Stimulated activated effector memory CD8-positive, alpha-beta T cell treated with anti-CD3 and anti-CD28 coated beads, Interleukin-12 subunit alpha, Interleukin-12 subunit beta, amount 100 ng/mL, for 72 hours (primary cell): ENCODE measurements around the gene POLH.
A peak's percentile ranks its signal among the peaks of the same experiment; 100 is the strongest.
"Not testable (repeated sequence)": the region's sequence is repeated elsewhere in the genome, so short reads cannot be mapped to it uniquely, and the experiment has no call there.

Experiments used
- ATAC-seq: fragments of 150-1000 bp; cut with Tn5 transposase; 2 replicates; pipeline ENCODE4 v1.10.0; 2021
- DNase-seq, 2 donors: peaks; one replicate each; pipeline ENCODE4 v3.0.0; 2021 to 2022; ENCODE audit warnings: low spot score in 2 of 2
- H3K27ac Mint-ChIP-seq: one replicate; pipeline ENCODE4 v1.8.0; 2022; ENCODE audit warnings: mild to moderate bottlenecking, mixed read lengths
- H3K36me3 Mint-ChIP-seq: one replicate; pipeline ENCODE4 v1.8.0; 2022; ENCODE audit warnings: mild to moderate bottlenecking, mixed read lengths
- H3K4me1 Mint-ChIP-seq: one replicate; pipeline ENCODE4 v1.8.0; 2022; ENCODE audit warnings: mixed read lengths
- H3K4me3 Mint-ChIP-seq: one replicate; pipeline ENCODE4 v1.8.0; 2022; ENCODE audit warnings: mild to moderate bottlenecking, mixed read lengths
- H3K9me3 Mint-ChIP-seq: one replicate; pipeline ENCODE4 v1.8.0; 2022; ENCODE audit warnings: mixed read lengths

POLH gene

GRCh38 chr6:43582911-43583310 is 6.9 kb downstream of the POLH start:
- no peak overlapping the region for H3K27ac Mint-ChIP-seq
- no peak for DNase-seq
- H3K4me1 Mint-ChIP-seq, result peaks cover 36% of the 10 kb centered on the region
- peaks cover 74% of the 10 kb centered on the region for H3K36me3 Mint-ChIP-seq
- no peak overlapping the region for H3K4me3 Mint-ChIP-seq
- H3K9me3 Mint-ChIP-seq, result no peaks in the 10 kb centered on the region
- no peak for ATAC-seq

GRCh38 chr6:43584892-43585570 is 9.0 kb downstream of the POLH start:
- ATAC-seq (peak; percentile 77), DNase-seq (no peak)
- peaks cover 79% of the 10 kb centered on the region for H3K36me3 Mint-ChIP-seq
- H3K4me3 Mint-ChIP-seq, result no peak overlapping the region
- H3K4me1 Mint-ChIP-seq, result peaks cover 21% of the 10 kb centered on the region
- H3K27ac Mint-ChIP-seq, result peak overlapping the region; percentile 56
- H3K9me3 Mint-ChIP-seq, result no peaks in the 10 kb centered on the region

- DNase-seq (no peak), ATAC-seq (no peak)
- H3K9me3 Mint-ChIP-seq, result no peaks in the 10 kb centered on the region
- H3K36me3 Mint-ChIP-seq, result peaks cover 98% of the 10 kb centered on the region
- H3K27ac Mint-ChIP-seq, result no peak overlapping the region
- peaks cover 21% of the 10 kb centered on the region for H3K4me1 Mint-ChIP-seq
- no peak overlapping the region for H3K4me3 Mint-ChIP-seq
These were observed 12.2 kb downstream of the POLH start for GRCh38 chr6:43588194-43588593.

- not testable (repeated sequence) for H3K4me1 Mint-ChIP-seq, H3K4me3 Mint-ChIP-seq, DNase-seq, H3K9me3 Mint-ChIP-seq, ATAC-seq, H3K27ac Mint-ChIP-seq
- H3K36me3 Mint-ChIP-seq, result peaks cover 98% of the 10 kb centered on the region
These were observed 13.6 kb downstream of the POLH start for GRCh38 chr6:43589564-43589963.

DNA sequence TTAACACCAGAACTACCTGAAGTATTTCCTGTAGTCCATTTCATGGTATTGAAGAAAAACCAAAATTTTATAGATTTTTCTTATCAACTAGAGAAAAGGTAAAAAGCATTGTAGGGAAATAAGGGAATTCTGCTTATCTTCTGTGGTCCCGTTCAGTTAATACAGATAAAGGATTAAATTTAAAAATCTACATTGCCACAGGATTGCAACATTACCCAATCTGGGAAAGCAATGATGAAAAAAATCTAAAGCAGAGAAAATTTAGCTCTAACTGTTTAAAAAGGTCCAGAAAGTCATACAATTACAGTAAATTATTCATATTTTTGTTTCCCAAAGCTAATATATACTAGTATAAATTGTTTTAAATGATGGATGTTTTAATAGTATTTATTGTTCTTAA is 18.0 kb downstream of the POLH start:
- Mint-ChIP-seq H3K36me3 (peaks cover 92% of the 10 kb centered on the region), H3K27ac (no peak overlapping the region), H3K4me3 (no peak overlapping the region), H3K9me3 (no peaks in the 10 kb centered on the region), H3K4me1 (no peaks in the 10 kb centered on the region)
- no peak for ATAC-seq
- DNase-seq, result no peak

- Mint-ChIP-seq H3K4me1 (no peaks in the 10 kb centered on the region), H3K4me3 (no peak overlapping the region), H3K27ac (no peak overlapping the region), H3K9me3 (no peaks in the 10 kb centered on the region), H3K36me3 (peaks cover 96% of the 10 kb centered on the region)
- ATAC-seq, result no peak
- no peak for DNase-seq
These were observed 24.6 kb downstream of the POLH start for GRCh38 chr6:43600595-43600994.

- Mint-ChIP-seq H3K36me3 (peaks cover 95% of the 10 kb centered on the region), H3K9me3 (no peaks in the 10 kb centered on the region), H3K4me3 (no peak overlapping the region), H3K27ac (no peak overlapping the region), H3K4me1 (peaks cover 5% of the 10 kb centered on the region)
- ATAC-seq (no peak), DNase-seq (no peak)
These were observed 28.2 kb downstream of the POLH start for GRCh38 chr6:43604174-43604573.

DNA sequence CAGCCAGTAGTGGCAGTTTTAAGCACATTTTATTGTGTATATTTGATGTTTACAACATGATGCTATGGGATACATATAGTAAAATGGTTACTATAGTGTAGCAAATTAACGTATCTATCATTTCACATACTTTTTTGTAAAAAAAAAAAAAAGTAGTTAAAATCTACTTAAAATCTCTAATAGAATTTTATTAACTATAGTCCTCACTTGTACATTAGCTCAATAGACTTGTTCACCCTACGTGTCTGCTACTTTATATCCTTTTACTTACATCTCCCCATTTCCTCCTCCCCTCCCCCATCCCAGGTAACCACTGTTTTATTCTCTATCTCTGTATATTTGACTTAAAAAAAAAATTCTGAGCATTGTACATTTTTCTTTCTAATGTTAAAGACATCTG is 30.0 kb downstream of the POLH start:
- ATAC-seq (no peak), DNase-seq (no peak)
- peaks cover 5% of the 10 kb centered on the region for H3K4me1 Mint-ChIP-seq
- no peak overlapping the region for H3K4me3 Mint-ChIP-seq
- H3K27ac Mint-ChIP-seq, result no peak overlapping the region
- no peaks in the 10 kb centered on the region for H3K9me3 Mint-ChIP-seq
- H3K36me3 Mint-ChIP-seq, result peaks cover 95% of the 10 kb centered on the region

- DNase-seq (peak; percentile 34 to 74), ATAC-seq (no peak)
- no peaks in the 10 kb centered on the region for H3K9me3 Mint-ChIP-seq
- no peak overlapping the region for H3K27ac Mint-ChIP-seq
- peaks cover 95% of the 10 kb centered on the region for H3K36me3 Mint-ChIP-seq
- no peak overlapping the region for H3K4me3 Mint-ChIP-seq
- peaks cover 5% of the 10 kb centered on the region for H3K4me1 Mint-ChIP-seq
These were observed 32.4 kb downstream of the POLH start for GRCh38 chr6:43608310-43608763.

DNA sequence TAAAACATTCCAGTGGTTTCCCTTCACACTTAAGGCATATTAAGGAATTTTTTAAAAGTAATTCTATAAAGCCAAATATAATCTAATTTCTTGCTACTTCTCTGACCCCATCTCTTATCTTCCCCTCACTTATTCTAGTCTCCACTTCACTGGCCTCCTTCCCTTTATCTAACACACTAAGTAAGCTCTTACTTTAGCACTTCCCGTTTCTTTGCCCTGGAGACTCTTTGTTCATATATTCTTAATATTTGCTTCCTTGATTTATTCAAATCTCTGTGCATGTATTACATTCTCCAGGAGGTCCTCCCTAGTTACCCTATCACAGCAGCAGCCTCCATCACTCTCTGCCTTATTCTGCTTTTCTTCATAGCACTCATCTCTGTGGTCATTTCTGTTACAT is 32.8 kb downstream of the POLH start:
- Mint-ChIP-seq H3K36me3 (peaks cover 95% of the 10 kb centered on the region), H3K27ac (no peak overlapping the region), H3K4me3 (no peak overlapping the region), H3K9me3 (no peaks in the 10 kb centered on the region), H3K4me1 (peaks cover 5% of the 10 kb centered on the region)
- DNase-seq, result no peak
- ATAC-seq, result no peak

- Mint-ChIP-seq H3K36me3 (peaks cover 95% of the 10 kb centered on the region), H3K9me3 (no peaks in the 10 kb centered on the region), H3K4me3 (no peak overlapping the region), H3K27ac (no peak overlapping the region), H3K4me1 (peaks cover 5% of the 10 kb centered on the region)
- DNase-seq, result no peak
- no peak for ATAC-seq
These were observed 33.4 kb downstream of the POLH start for GRCh38 chr6:43609402-43609801.

DNA sequence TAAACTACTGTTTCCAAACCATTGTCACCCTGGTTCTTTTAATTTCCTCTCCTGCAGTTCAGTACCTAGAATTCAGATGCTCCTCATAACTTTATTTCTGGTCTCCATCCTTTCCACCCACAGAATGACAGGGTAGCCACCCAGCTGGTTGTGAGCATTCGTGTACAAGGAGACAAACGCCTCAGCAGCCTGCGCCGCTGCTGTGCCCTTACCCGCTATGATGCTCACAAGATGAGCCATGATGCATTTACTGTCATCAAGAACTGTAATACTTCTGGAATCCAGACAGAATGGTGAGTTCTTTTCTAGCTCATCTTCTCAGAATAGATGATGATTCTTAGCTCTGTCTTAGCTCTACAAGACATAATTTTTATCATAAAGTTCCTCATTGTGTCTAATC is 34.4 kb downstream of the POLH start:
- Mint-ChIP-seq H3K36me3 (peaks cover 95% of the 10 kb centered on the region), H3K4me3 (no peak overlapping the region), H3K27ac (peak overlapping the region; percentile 38), H3K4me1 (peaks cover 5% of the 10 kb centered on the region), H3K9me3 (no peaks in the 10 kb centered on the region)
- ATAC-seq (no peak), DNase-seq (no peak)

DNA sequence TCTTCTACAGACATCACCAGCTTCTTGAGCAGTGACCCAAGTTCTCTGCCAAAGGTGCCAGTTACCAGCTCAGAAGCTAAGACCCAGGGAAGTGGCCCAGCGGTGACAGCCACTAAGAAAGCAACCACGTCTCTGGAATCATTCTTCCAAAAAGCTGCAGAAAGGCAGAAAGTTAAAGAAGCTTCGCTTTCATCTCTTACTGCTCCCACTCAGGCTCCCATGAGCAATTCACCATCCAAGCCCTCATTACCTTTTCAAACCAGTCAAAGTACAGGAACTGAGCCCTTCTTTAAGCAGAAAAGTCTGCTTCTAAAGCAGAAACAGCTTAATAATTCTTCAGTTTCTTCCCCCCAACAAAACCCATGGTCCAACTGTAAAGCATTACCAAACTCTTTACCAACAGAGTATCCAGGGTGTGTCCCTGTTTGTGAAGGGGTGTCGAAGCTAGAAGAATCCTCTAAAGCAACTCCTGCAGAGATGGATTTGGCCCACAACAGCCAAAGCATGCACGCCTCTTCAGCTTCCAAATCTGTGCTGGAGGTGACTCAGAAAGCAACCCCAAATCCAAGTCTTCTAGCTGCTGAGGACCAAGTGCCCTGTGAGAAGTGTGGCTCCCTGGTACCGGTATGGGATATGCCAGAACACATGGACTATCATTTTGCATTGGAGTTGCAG is 37.9 kb downstream of the POLH start:
- no peaks in the 10 kb centered on the region for H3K4me1 Mint-ChIP-seq
- ATAC-seq, result no peak
- no peak overlapping the region for H3K4me3 Mint-ChIP-seq
- no peak for DNase-seq
- no peaks in the 10 kb centered on the region for H3K9me3 Mint-ChIP-seq
- H3K36me3 Mint-ChIP-seq, result peaks cover 99% of the 10 kb centered on the region
- H3K27ac Mint-ChIP-seq, result no peak overlapping the region

GRCh38 chr6:43614396-43614730 is 38.4 kb downstream of the POLH start:
- Mint-ChIP-seq H3K27ac (no peak overlapping the region), H3K4me1 (no peaks in the 10 kb centered on the region), H3K4me3 (no peak overlapping the region), H3K36me3 (peaks cover 99% of the 10 kb centered on the region), H3K9me3 (no peaks in the 10 kb centered on the region)
- no peak for ATAC-seq
- DNase-seq, result no peak

DNA sequence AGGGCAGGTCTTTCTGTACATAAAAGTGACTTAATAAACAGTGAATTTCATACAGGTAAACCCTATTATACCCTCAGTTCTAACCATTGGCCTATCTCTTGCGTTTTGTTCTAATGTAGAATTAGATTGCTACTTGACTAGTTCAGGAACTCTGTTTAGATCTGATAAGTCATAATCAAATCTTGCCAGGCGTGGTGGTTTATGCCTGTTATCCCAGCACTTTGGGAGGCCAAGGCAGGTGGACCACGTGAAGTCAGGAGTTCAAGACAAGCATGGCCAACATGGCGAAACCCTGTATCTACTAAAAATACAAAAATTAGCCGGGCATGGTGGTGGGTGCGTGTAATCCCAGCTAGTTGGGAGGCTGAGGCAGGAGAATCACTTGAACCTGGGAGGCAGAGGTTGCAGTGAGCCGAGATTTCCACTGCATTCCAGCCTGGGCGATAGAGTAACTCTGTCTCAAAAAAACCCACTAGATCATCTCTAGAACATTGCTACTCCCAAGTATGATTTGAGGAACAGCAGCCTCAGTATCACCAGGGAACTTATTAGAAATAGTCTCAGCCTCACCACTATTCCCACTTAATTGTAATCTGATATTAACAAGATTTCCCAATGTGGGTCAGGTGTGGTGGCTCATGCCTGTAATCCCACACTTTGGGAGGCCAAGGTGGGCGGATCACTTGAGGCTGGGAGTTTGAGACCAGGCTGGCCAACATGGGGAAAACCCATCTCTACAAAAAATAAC is 40.9 kb downstream of the POLH start:
- Mint-ChIP-seq H3K4me3 (no peak overlapping the region), H3K27ac (no peak overlapping the region), H3K36me3 (peaks cover 94% of the 10 kb centered on the region), H3K9me3 (no peaks in the 10 kb centered on the region), H3K4me1 (no peaks in the 10 kb centered on the region)
- ATAC-seq (no peak), DNase-seq (no peak)
